ENCODE results near the gene PSMD2.

The PSMD2 gene

GRCh38 chr3:184316792-184317191 is 17.8 kb downstream of the PSMD2 start:
- no peak for DNase-seq (ENCODE audit: low read depth in 2 of 2)

GRCh38 chr3:184317201-184317600 is 18.2 kb downstream of the PSMD2 start:
- no peak for DNase-seq (ENCODE audit: low read depth in 2 of 2)

- DNase-seq (ENCODE audit: low read depth in 2 of 2) = peak; percentile 93 to 94
These were observed 21.0 kb downstream of the PSMD2 start for GRCh38 chr3:184320104-184320445.

- no peak for DNase-seq (ENCODE audit: low read depth in 2 of 2)
These were observed 22.6 kb downstream of the PSMD2 start for GRCh38 chr3:184321666-184322065.

- no peak for DNase-seq (ENCODE audit: low read depth in 2 of 2)
These were observed 23.9 kb downstream of the PSMD2 start for GRCh38 chr3:184322731-184323487.

- DNase-seq (ENCODE audit: low read depth in 2 of 2) = no peak
These were observed 24.7 kb downstream of the PSMD2 start for GRCh38 chr3:184323696-184324095.

GRCh38 chr3:184325269-184325668 is 26.2 kb downstream of the PSMD2 start:
- no peak for DNase-seq (ENCODE audit: low read depth in 2 of 2)

GRCh38 chr3:184325715-184326369 is 26.8 kb downstream of the PSMD2 start:
- no peak for DNase-seq (ENCODE audit: low read depth in 2 of 2)

- DNase-seq (ENCODE audit: low read depth in 2 of 2) = no peak
These were observed 28.1 kb downstream of the PSMD2 start for GRCh38 chr3:184327171-184327570.

- no peak for DNase-seq (ENCODE audit: low read depth in 2 of 2)
These were observed 29.5 kb downstream of the PSMD2 start for GRCh38 chr3:184328516-184328915.

- peak; percentile 58 to 63 for DNase-seq (ENCODE audit: low read depth in 2 of 2)
These were observed 33.5 kb downstream of the PSMD2 start for GRCh38 chr3:184332370-184333090.

GRCh38 chr3:184333190-184333589 is 34.1 kb downstream of the PSMD2 start:
- DNase-seq (ENCODE audit: low read depth in 2 of 2) = no peak

GRCh38 chr3:184333700-184334099 is 34.7 kb downstream of the PSMD2 start:
- DNase-seq (ENCODE audit: low read depth in 2 of 2) = no peak

GRCh38 chr3:184334470-184335158 is 35.6 kb downstream of the PSMD2 start:
- DNase-seq (ENCODE audit: low read depth in 2 of 2) = no peak

GRCh38 chr3:184335291-184335660 is 36.2 kb downstream of the PSMD2 start:
- DNase-seq (ENCODE audit: low read depth in 2 of 2) = no peak

GRCh38 chr3:184335661-184336546 is 36.9 kb downstream of the PSMD2 start:
- DNase-seq (ENCODE audit: low read depth in 2 of 2) = peak in 1 of 2 experiments; percentile 48

- no peak for DNase-seq (ENCODE audit: low read depth in 2 of 2)
These were observed 37.7 kb downstream of the PSMD2 start for GRCh38 chr3:184336547-184337398.

GRCh38 chr3:184337399-184337714 is 38.3 kb downstream of the PSMD2 start, which contains the start of gene FAM131A:
FAM131A (plus strand) TSS chr3:184337600; CDS start chr3:184337631, 31 bp downstream.
- DNase-seq (ENCODE audit: low read depth in 2 of 2) = no peak

- DNase-seq (ENCODE audit: low read depth in 2 of 2) = no peak
These were observed 38.9 kb downstream of the PSMD2 start for GRCh38 chr3:184337981-184338380.

GRCh38 chr3:184338511-184338945 is 39.5 kb downstream of the PSMD2 start:
- DNase-seq (ENCODE audit: low read depth in 2 of 2) = peak; percentile 54 to 60
